T-helper 2 cell treated with Interferon-gamma antibody and Interleukin-4, amounts not matched to agents 5 μg/mL and 100 μg/mL, for 36 hours (primary cell): ENCODE measurements around the gene DUSP3.

Experiments used
- DNase-seq: peaks from one replicate; pipeline ENCODE4 v3.0.0; 2021; ENCODE audit warnings: low spot score
- H3K27ac Mint-ChIP-seq: one replicate; pipeline ENCODE4 v1.8.0; 2021; ENCODE audit warnings: mild to moderate bottlenecking, mixed read lengths
- H3K27me3 Mint-ChIP-seq: one replicate; pipeline ENCODE4 v1.8.0; 2021; ENCODE audit warnings: low read depth, mixed read lengths
- H3K36me3 Mint-ChIP-seq: one replicate; pipeline ENCODE4 v1.8.0; 2021; ENCODE audit warnings: low read depth, mixed read lengths
- H3K4me1 Mint-ChIP-seq: one replicate; pipeline ENCODE4 v1.8.0; 2021; ENCODE audit warnings: low read depth, mixed read lengths
- H3K4me3 Mint-ChIP-seq: one replicate; pipeline ENCODE4 v1.8.0; 2022; ENCODE audit warnings: mild to moderate bottlenecking, moderate library complexity, mixed read lengths
- H3K9me3 Mint-ChIP-seq: one replicate; pipeline ENCODE4 v1.8.0; 2021; ENCODE audit warnings: mixed read lengths

Gene DUSP3

DNA sequence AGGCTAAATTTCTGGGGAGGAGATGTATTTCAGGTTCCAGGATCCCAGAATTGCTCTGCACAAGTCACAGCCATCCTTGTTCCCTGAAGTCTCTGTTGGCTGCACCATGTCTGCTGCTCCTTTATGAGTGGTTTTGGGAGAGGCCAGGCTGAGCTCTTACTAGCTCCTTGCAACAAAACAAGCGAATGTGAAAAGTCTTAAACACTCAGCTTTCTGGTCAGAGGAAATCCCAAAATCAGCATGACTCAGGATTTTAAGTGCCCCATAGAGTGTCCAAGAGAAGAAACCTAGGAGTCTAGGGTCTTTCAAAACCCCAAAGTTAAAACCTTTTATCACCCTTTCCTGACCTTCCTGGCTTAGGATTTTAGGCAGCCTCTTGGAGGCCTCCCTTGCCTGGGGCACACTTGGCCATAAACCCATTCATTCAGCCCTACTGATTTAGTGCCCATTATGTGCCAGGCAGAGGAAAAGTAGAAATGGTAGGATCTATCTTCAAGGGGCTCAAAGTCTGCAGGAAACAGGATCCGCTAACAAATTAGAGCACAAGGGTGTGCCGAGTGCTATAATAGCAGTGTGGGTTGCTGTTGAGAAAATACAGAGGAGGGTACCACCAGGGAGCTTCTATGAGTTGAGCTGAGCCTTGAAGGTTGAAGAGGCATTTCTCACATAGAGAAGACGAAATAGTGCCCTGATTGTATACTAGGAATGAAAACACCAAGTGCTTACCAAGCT is 57.1 kb downstream of the DUSP3 start:
- H3K36me3 Mint-ChIP-seq = peaks cover 6% of the 10 kb centered on the region
- DNase-seq = no peak
- peaks cover 13% of the 10 kb centered on the region for H3K27me3 Mint-ChIP-seq
- peak overlapping the region; percentile 97 for H3K4me3 Mint-ChIP-seq
- H3K27ac Mint-ChIP-seq = peak overlapping the region; percentile 78
- no peaks in the 10 kb centered on the region for H3K9me3 Mint-ChIP-seq
- H3K4me1 Mint-ChIP-seq = peaks cover 12% of the 10 kb centered on the region

DNA sequence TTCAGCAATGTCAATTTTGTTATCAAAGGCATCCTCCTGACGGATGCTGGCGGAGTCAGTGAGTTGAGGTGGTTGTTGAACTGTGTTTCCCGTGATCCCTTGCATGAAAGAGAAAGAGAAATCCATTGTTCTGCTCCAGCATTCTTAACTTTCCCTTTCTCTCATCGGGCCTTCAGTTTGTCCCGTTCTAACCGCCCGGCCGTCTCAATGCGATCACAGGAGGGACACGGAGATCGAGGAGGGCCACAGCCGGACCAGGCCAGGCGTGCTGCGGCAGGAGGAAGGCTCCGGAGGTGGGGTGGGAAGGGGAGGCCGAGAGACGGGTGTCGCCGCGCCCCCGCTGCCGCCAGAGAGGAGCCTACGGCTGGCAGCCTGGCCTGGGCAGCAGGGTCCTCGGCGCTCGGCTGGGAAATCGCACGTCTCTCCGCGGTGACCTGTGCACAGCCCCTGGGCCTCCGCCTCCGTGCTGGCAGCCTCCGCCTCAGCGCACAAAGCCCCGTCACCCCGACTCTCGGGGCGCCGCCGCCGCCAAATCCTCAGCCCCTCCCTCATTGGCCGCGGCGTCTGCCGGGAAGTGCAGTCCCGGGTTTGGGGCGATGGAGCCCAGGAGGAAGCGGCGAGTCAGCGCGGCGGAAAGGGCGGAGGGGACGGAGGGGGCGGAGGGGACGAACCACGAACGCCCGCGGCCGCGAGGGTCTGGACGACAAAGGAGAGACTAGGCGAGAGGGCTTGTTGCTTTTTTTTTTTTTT is 58.3 kb downstream of the DUSP3 start:
- no peaks in the 10 kb centered on the region for H3K9me3 Mint-ChIP-seq
- H3K4me1 Mint-ChIP-seq = peaks cover 12% of the 10 kb centered on the region
- peak overlapping the region; percentile 97 for H3K4me3 Mint-ChIP-seq
- peaks cover 6% of the 10 kb centered on the region for H3K36me3 Mint-ChIP-seq
- peak; percentile 81 for DNase-seq
- H3K27ac Mint-ChIP-seq = peak overlapping the region; percentile 100
- peaks cover 18% of the 10 kb centered on the region for H3K27me3 Mint-ChIP-seq

DNA sequence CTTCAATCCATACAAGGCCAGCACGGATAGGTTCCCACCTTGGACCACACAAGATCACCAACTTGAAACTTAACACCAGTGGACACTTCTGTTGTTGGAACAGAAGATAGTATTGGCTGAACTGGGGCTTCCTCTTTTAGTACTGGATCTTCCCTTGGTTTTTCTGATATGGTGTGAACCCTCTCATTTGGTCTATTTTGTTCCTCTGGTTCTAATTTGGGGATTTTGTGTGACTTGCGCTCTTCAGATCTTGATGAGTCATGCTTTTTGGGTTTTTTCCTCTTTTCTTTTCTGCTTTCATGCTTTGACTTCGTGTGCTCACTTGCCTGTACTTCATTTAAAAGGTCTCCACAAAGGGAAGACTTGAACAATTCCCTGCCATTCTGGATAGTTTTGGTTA is 59.2 kb downstream of the DUSP3 start:
- peaks cover 13% of the 10 kb centered on the region for H3K4me1 Mint-ChIP-seq
- H3K9me3 Mint-ChIP-seq = no peaks in the 10 kb centered on the region
- H3K36me3 Mint-ChIP-seq = peaks cover 6% of the 10 kb centered on the region
- peak overlapping the region; percentile 97 for H3K4me3 Mint-ChIP-seq
- no peak for DNase-seq
- H3K27ac Mint-ChIP-seq = peak overlapping the region; percentile 100
- H3K27me3 Mint-ChIP-seq = peaks cover 26% of the 10 kb centered on the region

DNA sequence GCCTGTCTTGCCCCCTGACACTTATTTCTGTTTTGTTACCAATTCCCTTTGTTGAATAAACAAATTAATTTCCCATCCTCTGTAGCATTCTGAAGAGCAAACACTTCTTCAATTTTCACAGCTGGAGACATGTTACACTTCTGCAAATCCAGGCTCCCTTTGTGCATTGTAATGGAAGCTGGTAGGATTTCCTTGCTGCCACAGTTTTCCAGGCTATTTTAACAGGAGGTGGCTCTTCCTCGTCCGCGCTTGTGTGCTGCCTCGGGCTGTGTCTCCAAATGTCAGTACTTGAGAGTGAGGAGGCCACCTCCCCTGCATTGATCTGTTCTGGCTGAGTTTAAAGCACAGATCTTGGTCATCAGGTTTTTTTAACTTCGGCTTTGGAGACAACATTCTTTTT is 60.2 kb downstream of the DUSP3 start:
- H3K9me3 Mint-ChIP-seq = no peaks in the 10 kb centered on the region
- H3K4me1 Mint-ChIP-seq = peaks cover 20% of the 10 kb centered on the region
- H3K27ac Mint-ChIP-seq = no peak overlapping the region
- peaks cover 33% of the 10 kb centered on the region for H3K27me3 Mint-ChIP-seq
- DNase-seq = no peak
- H3K4me3 Mint-ChIP-seq = no peak overlapping the region
- peaks cover 6% of the 10 kb centered on the region for H3K36me3 Mint-ChIP-seq

DNA sequence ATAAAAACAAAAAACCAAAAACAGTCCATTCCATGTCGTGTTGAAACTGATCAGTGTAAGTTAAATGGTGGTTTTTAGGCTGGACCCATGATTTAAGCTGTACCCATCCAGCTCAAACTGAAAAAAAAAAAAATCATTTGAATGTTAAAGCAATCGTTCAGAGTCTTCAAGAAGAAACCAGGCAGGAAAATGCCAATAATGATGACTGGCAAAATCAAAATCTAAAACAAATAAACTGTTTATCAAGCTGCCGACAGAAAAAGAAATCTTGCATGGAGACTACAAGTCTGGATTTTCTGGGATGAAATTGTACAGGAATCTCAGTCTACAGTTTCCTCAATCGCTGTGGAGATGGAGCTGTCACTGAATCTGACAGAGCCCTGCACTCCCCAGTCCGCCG is 60.9 kb downstream of the DUSP3 start:
- Mint-ChIP-seq H3K4me1 (peaks cover 26% of the 10 kb centered on the region), H3K27ac (no peak overlapping the region), H3K27me3 (peaks cover 37% of the 10 kb centered on the region), H3K9me3 (no peaks in the 10 kb centered on the region), H3K4me3 (no peak overlapping the region), H3K36me3 (peaks cover 6% of the 10 kb centered on the region)
- DNase-seq = no peak
